22Rv1 (cell line): ENCODE data around the gene RFX4.

ENCODE experiments used
- H3K27ac ChIP-seq: fragments of 450-650 bp; 2 replicates; pipeline ENCODE4 v1.5.1; 2017
- ZFX ChIP-seq: fragments of 450-650 bp; IDR thresholded peaks from 2 replicates; pipeline ENCODE4 v1.6.1; 2017; ENCODE audit warnings: antibody characterized with exemption, borderline replicate concordance
- TF ChIP-seq, protein P1 (sequence below): fragments of 450-650 bp; IDR thresholded peaks from 2 replicates; pipeline ENCODE4 v1.5.1; 2017; ENCODE audit warnings: mild to moderate bottlenecking

Gene RFX4

DNA sequence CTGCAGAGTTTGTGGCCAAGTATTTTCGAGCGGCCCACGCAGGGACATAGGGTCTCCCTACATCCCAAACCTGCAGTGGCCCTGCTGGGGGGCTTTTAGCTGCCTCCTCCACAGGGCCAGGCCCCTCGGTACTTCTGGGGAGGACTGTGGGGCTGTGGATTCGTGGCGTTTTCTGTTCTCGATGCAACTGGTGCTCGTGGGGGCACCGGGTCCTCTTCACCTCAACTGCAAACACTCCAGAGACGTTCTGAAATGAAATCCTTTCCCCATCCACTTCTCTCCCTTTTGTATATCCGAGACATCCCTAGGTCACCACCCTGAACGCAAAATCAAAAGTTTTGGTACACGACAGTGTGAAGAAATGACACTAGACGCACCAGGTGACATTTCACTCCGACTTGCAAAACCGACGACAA is 2.3 kb downstream of the RFX4 start:
- H3K27ac ChIP-seq: no peak overlapping the region
- TF ChIP-seq ZFX: no peak
- TF ChIP-seq, protein P1, sequence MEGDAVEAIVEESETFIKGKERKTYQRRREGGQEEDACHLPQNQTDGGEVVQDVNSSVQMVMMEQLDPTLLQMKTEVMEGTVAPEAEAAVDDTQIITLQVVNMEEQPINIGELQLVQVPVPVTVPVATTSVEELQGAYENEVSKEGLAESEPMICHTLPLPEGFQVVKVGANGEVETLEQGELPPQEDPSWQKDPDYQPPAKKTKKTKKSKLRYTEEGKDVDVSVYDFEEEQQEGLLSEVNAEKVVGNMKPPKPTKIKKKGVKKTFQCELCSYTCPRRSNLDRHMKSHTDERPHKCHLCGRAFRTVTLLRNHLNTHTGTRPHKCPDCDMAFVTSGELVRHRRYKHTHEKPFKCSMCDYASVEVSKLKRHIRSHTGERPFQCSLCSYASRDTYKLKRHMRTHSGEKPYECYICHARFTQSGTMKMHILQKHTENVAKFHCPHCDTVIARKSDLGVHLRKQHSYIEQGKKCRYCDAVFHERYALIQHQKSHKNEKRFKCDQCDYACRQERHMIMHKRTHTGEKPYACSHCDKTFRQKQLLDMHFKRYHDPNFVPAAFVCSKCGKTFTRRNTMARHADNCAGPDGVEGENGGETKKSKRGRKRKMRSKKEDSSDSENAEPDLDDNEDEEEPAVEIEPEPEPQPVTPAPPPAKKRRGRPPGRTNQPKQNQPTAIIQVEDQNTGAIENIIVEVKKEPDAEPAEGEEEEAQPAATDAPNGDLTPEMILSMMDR: no peak

DNA sequence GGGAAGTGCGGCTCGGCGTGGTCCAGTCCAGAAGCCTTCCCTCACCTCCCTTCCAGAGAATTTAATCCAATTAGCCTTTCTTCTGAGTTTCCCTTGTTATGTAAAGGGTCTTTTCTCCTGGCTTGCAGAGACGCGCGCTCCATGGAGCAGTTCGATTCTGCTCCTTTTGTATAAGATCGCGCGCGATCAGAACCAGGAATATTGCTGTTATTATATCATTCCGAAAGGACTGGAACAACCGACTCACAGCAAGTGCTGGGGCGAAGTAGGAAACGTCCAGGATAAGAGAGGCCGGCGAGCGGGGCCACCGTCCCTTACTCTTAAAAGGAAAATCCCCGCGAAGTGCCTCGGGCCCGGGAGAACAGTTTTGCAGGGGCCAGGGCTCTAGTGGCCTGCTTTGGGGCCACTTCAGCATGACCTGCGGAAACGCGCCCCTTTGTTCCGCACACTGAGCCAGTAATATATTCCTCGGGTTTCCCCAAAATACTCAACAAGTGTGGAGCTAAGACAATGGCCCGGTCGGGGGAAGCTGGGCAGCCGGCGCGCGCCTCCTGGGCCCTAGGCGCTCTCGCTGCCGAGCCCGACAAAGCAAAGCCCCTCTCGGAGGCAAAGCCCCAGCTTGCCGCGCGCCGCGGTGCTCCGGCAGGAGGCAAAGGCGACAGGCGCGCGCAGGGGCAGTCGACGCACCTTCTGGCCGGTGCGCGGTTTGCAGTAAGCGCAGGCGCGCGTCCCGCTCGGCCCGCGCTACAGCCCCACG is 2.9 kb downstream of the RFX4 start:
- H3K27ac ChIP-seq: no peak overlapping the region
- no peak for TF ChIP-seq ZFX
- TF ChIP-seq, protein P1: no peak

DNA sequence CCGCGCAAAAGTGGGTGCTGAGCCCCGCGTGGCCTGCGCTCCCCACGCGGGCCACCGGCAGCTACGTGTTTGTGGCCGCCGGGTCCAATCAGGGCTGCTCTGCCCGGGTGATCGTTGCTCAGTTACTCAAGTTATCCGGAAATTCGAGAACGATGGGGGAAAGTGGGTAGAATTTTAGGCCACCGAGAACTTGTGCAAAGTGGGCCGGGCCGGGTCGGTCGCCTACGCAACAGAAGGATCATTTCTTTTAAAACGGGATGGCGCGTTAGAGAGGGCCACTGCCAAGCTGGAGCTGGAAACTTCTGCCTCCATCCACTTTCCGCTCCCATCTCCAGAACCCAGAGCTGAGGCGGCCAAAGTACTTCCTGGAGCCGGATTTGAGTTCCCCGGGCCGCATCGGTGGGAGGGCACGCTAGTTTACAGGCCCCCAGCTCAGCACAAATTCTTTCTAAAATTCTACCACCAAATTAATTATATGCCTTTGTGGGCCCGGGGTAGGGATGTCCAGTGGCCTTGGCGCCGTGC is 3.5 kb downstream of the RFX4 start:
- H3K27ac ChIP-seq: no peak overlapping the region
- no peak for TF ChIP-seq ZFX
- TF ChIP-seq, protein P1: no peak

DNA sequence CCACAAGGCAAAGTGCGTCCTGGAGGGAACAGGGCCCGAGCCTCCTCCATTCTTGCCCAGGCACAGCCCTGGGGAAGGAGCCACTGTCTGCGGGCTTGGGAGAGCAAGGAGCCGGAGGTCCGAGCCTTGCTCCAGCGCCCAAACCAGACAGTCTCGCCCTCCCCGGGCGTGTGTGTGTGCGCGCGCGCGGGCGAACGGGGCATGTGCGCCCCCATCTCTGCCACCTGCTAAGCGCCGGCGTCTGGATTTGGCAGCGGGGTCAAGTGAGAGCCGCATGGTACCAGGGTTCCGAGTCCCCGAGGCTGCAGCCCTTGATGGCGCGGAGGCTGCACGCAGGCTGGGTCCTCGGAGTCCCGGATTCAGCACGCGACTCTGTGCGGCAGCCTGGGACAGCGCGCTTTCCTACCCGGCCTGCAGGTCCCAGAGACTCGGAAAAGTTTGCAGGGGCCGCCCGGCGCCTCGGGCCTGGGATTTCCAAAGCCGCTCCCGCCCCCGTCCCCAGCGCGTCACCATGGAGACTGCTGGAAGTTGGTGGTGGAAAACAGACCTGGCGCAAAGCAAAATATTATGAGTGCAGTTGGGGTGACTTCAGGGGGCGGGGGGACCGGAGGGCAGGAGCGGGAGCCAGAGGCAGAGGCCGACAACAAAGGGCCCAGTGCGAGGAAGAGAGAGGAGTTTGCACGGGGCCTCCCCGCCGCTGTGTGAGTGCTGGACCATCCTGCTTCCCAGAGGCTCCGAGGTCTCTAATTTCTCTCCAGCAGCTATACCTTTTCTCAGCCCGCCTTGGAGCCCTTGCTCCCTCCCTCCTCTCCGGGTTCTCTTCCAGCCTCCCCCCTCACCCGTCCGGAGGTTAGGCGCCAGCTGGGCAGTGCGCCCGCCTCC is 4.2 kb downstream of the RFX4 start:
- TF ChIP-seq, protein P1: no peak
- no peak for TF ChIP-seq ZFX

DNA sequence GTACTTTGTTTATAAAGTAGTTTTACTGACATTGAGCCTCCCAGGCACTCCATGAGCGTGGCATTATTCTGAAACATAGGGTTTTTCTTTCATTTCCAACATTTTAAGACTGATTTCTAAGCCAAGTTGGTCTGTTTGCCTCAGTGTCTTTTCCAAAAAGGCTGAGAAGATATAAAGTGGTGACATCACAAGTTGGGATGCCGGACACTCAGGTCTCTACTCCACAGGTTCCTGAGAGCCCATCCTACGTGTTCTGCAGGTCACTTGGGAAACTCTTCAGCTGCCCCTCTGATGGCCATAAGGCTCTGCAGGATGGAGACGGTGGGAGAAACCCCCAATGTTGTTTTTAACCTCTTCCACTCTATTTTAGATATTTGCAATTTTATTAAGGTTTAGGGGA is 6.0 kb downstream of the RFX4 start:
- no peak for TF ChIP-seq ZFX
- TF ChIP-seq, protein P1: no peak
- H3K27ac ChIP-seq: no peak overlapping the region

More for the DNA sequence above, 4.2 kb downstream of the RFX4 start:
- no peak overlapping the region for H3K27ac ChIP-seq

DNA sequence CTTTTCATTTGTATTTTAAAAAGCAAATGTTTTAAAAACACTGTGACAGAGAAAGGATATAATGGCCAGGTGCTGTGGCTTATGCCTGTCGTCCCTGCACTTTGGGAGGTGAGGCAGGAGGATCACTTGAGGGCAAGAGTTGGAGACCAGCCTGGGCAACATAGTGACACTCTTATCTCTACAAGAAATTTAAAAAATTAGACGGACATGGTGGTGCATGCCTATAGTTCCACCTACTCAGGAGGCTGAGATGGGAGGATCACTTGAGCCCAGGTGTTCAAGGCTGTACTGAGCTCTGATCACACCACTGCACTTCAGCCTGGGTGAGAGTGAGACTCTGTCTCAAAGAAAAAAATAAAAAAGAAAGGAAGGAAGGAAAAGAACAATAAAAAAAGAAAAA is 7.8 kb downstream of the RFX4 start:
- TF ChIP-seq, protein P1: no peak
- TF ChIP-seq ZFX: no peak

DNA sequence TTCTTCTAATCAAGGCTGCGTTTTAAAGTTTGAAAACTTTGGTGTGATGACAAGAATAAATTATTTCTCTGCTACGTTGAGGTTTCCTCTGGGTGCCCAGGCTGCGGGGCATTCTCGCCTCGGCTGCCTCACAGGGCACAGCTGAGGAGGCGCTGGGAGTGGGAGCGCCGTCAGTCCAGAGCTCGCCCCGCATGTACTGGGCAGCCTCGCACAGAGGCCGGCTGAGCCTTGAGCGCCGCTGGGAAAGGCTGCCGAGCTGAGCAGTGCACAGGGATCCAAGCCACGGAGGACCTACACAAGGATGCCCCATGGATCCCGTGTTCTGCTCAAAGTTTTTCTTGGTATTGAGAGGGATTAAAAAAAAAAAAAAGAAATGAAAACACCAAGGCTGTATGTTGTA is 11.6 kb downstream of the RFX4 start:
- TF ChIP-seq, protein P1: no peak
- no peak for TF ChIP-seq ZFX
- H3K27ac ChIP-seq: no peak overlapping the region

More for the DNA sequence above, 7.8 kb downstream of the RFX4 start:
- no peak overlapping the region for H3K27ac ChIP-seq
